ENCODE measurements around the gene ANKRD52.

ANKRD52 gene

GRCh38 chr12:56243731-56244181 is 14.4 kb downstream of the ANKRD52 start:
- H2BK5ac ChIP-seq (ENCODE audit: low read length): no peak overlapping the region
- no peak overlapping the region for H3K4me3 ChIP-seq (ENCODE audit: low read length in 2 of 2)
- H3K36me3 ChIP-seq (replicated peaks in 1 of 2; ENCODE audit: control insufficient read depth in 2 of 2, insufficient read depth in 2 of 2, low read length in 2 of 2): peaks cover 74 to 97% of the 10 kb centered on the region in 2 donors
- H3K18ac ChIP-seq (ENCODE audit: low read length): no peak overlapping the region
- H3K79me1 ChIP-seq (ENCODE audit: low read depth, low read length): peaks cover 4% of the 10 kb centered on the region
- peaks cover 5 to 7% of the 10 kb centered on the region in 2 donors for H3K9me3 ChIP-seq (replicated peaks in 1 of 2; ENCODE audit: control insufficient read depth in 2 of 2, insufficient read depth in 1 of 2, low read depth in 1 of 2, low read length in 2 of 2)
- no peak overlapping the region for H2BK120ac ChIP-seq (ENCODE audit: low read depth, low read length)
- no peak overlapping the region for H3K27ac ChIP-seq (replicated peaks; ENCODE audit: low read length)
- H4K8ac ChIP-seq (ENCODE audit: low read depth, low read length): no peak overlapping the region
- WGBS, 2 donors (ENCODE audit: extremely low coverage in 2 of 2, insufficient read length in 2 of 2, insufficient replicate concordance in 1 of 2): no CpG with 5 or more reads among the region's 3 CpGs
- no peak overlapping the region for H3K4me2 ChIP-seq (ENCODE audit: insufficient read depth, low read length, poor library complexity, severe bottlenecking)
- no peak overlapping the region for H3K23ac ChIP-seq (ENCODE audit: low read depth, low read length, poor library complexity)
- no peaks in the 10 kb centered on the region for H3K27me3 ChIP-seq (ENCODE audit: control insufficient read depth in 3 of 3, insufficient read depth in 3 of 3, low read depth in 1 of 3, low read length in 3 of 3)
- H3K14ac ChIP-seq (ENCODE audit: low read length): no peak overlapping the region
- no peak overlapping the region for H3K4ac ChIP-seq (ENCODE audit: low read length)
- H2AK5ac ChIP-seq (ENCODE audit: low read depth, low read length): no peak overlapping the region
- H3K9ac ChIP-seq (ENCODE audit: low read depth, low read length, poor library complexity): no peak overlapping the region
- H4K91ac ChIP-seq (ENCODE audit: low read depth, low read length, poor library complexity): no peak overlapping the region
- H2AFZ ChIP-seq (ENCODE audit: low read length): no peak overlapping the region
- H3K4me1 ChIP-seq (ENCODE audit: control insufficient read depth in 2 of 2, insufficient read depth in 1 of 2, low read depth in 1 of 2, low read length in 2 of 2): no peaks in the 10 kb centered on the region
- DNase-seq (ENCODE audit: low spot score): no peak
- no peak overlapping the region for H2BK12ac ChIP-seq (ENCODE audit: low read length)
- no peak overlapping the region for H2BK15ac ChIP-seq (ENCODE audit: low read length)

GRCh38 chr12:56242986-56243385 is 15.2 kb downstream of the ANKRD52 start:
- no peak overlapping the region for H3K4ac ChIP-seq (ENCODE audit: low read length)
- no peak overlapping the region for H2BK120ac ChIP-seq (ENCODE audit: low read depth, low read length)
- H2BK15ac ChIP-seq (ENCODE audit: low read length): no peak overlapping the region
- H3K9ac ChIP-seq (ENCODE audit: low read depth, low read length, poor library complexity): no peak overlapping the region
- no peak overlapping the region for H4K8ac ChIP-seq (ENCODE audit: low read depth, low read length)
- H3K14ac ChIP-seq (ENCODE audit: low read length): no peak overlapping the region
- DNase-seq (ENCODE audit: low spot score): no peak
- no peak overlapping the region for H2AFZ ChIP-seq (ENCODE audit: low read length)
- H3K18ac ChIP-seq (ENCODE audit: low read length): no peak overlapping the region
- H3K23ac ChIP-seq (ENCODE audit: low read depth, low read length, poor library complexity): no peak overlapping the region
- H3K4me2 ChIP-seq (ENCODE audit: insufficient read depth, low read length, poor library complexity, severe bottlenecking): no peak overlapping the region
- H3K79me1 ChIP-seq (ENCODE audit: low read depth, low read length): peaks cover 4% of the 10 kb centered on the region
- H4K91ac ChIP-seq (ENCODE audit: low read depth, low read length, poor library complexity): no peak overlapping the region
- no peak overlapping the region for H2BK5ac ChIP-seq (ENCODE audit: low read length)
- no peak overlapping the region for H3K4me3 ChIP-seq (ENCODE audit: low read length in 2 of 2)
- peaks cover 70 to 94% of the 10 kb centered on the region in 2 donors for H3K36me3 ChIP-seq (replicated peaks in 1 of 2; ENCODE audit: control insufficient read depth in 2 of 2, insufficient read depth in 2 of 2, low read length in 2 of 2)
- peaks cover 0 to 2% of the 10 kb centered on the region in 2 donors for H3K4me1 ChIP-seq (ENCODE audit: control insufficient read depth in 2 of 2, insufficient read depth in 1 of 2, low read depth in 1 of 2, low read length in 2 of 2)
- H2BK12ac ChIP-seq (ENCODE audit: low read length): no peak overlapping the region
- no peaks in the 10 kb centered on the region for H3K27me3 ChIP-seq (ENCODE audit: control insufficient read depth in 3 of 3, insufficient read depth in 3 of 3, low read depth in 1 of 3, low read length in 3 of 3)
- peaks cover 5 to 7% of the 10 kb centered on the region in 2 donors for H3K9me3 ChIP-seq (replicated peaks in 1 of 2; ENCODE audit: control insufficient read depth in 2 of 2, insufficient read depth in 1 of 2, low read depth in 1 of 2, low read length in 2 of 2)
- no CpG with 5 or more reads among the region's 13 CpGs for WGBS, 2 donors (ENCODE audit: extremely low coverage in 2 of 2, insufficient read length in 2 of 2, insufficient replicate concordance in 1 of 2)
- H2AK5ac ChIP-seq (ENCODE audit: low read depth, low read length): no peak overlapping the region
- no peak overlapping the region for H3K27ac ChIP-seq (replicated peaks; ENCODE audit: low read length)

- peaks cover 63 to 95% of the 10 kb centered on the region in 2 donors for H3K36me3 ChIP-seq (replicated peaks in 1 of 2; ENCODE audit: control insufficient read depth in 2 of 2, insufficient read depth in 2 of 2, low read length in 2 of 2)
These were observed 16.5 kb downstream of the ANKRD52 start for GRCh38 chr12:56241424-56242303.

DNA sequence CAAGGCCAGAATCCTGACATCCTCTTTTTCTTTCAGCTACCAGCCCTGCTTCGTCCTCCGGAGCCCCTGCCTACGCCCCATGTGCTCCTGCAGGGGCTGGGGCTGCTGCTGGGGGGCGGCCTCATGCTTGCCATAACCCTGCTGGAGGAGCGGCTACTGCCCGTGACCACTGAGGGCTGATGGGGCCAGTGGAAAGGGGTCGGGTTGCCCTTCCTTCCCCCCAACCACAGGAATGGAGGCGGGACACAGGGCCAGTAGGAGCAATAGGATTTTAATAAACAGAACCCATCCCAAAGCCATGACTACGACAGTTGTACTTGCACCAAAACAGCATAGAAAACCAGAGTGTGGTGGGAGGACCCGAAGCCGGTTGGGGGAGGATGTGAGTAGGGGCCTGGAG is 20.6 kb downstream of the ANKRD52 start:
- peaks cover 0 to 2% of the 10 kb centered on the region in 2 donors for H3K4me1 ChIP-seq (ENCODE audit: control insufficient read depth in 2 of 2, insufficient read depth in 1 of 2, low read depth in 1 of 2, low read length in 2 of 2)
- H3K4me3 ChIP-seq (ENCODE audit: low read length in 2 of 2): no peak overlapping the region
- H3K14ac ChIP-seq (ENCODE audit: low read length): no peak overlapping the region
- peak overlapping the region; percentile 39 for H2BK5ac ChIP-seq (ENCODE audit: low read length)
- H2BK12ac ChIP-seq (ENCODE audit: low read length): no peak overlapping the region
- no peak overlapping the region for H2BK120ac ChIP-seq (ENCODE audit: low read depth, low read length)
- no peaks in the 10 kb centered on the region for H3K27me3 ChIP-seq (ENCODE audit: control insufficient read depth in 3 of 3, insufficient read depth in 3 of 3, low read depth in 1 of 3, low read length in 3 of 3)
- no peak overlapping the region for H3K18ac ChIP-seq (ENCODE audit: low read length)
- H2AFZ ChIP-seq (ENCODE audit: low read length): no peak overlapping the region
- no peak overlapping the region for H3K4me2 ChIP-seq (ENCODE audit: insufficient read depth, low read length, poor library complexity, severe bottlenecking)
- no peak overlapping the region for H2BK15ac ChIP-seq (ENCODE audit: low read length)
- no peak overlapping the region for H3K9ac ChIP-seq (ENCODE audit: low read depth, low read length, poor library complexity)
- peaks cover 4% of the 10 kb centered on the region for H3K79me1 ChIP-seq (ENCODE audit: low read depth, low read length)
- no CpG with 5 or more reads among the region's 11 CpGs for WGBS, 2 donors (ENCODE audit: extremely low coverage in 2 of 2, insufficient read length in 2 of 2, insufficient replicate concordance in 1 of 2)
- H4K8ac ChIP-seq (ENCODE audit: low read depth, low read length): no peak overlapping the region
- H3K4ac ChIP-seq (ENCODE audit: low read length): no peak overlapping the region
- H3K9me3 ChIP-seq (replicated peaks in 1 of 2; ENCODE audit: control insufficient read depth in 2 of 2, insufficient read depth in 1 of 2, low read depth in 1 of 2, low read length in 2 of 2): peaks cover 5 to 7% of the 10 kb centered on the region in 2 donors
- no peak overlapping the region for H4K91ac ChIP-seq (ENCODE audit: low read depth, low read length, poor library complexity)
- H3K27ac ChIP-seq (replicated peaks; ENCODE audit: low read length): no peak overlapping the region
- H3K36me3 ChIP-seq (replicated peaks in 1 of 2; ENCODE audit: control insufficient read depth in 2 of 2, insufficient read depth in 2 of 2, low read length in 2 of 2): peaks cover 39 to 64% of the 10 kb centered on the region in 2 donors
- no peak overlapping the region for H2AK5ac ChIP-seq (ENCODE audit: low read depth, low read length)
- DNase-seq (ENCODE audit: low spot score): no peak
- no peak overlapping the region for H3K23ac ChIP-seq (ENCODE audit: low read depth, low read length, poor library complexity)

More at GRCh38 chr12:56241424-56242303, 16.5 kb downstream of the ANKRD52 start:
- Histone ChIP-seq H2BK120ac (ENCODE audit: low read depth, low read length) (no peak overlapping the region), H4K8ac (ENCODE audit: low read depth, low read length) (no peak overlapping the region), H2BK12ac (ENCODE audit: low read length) (no peak overlapping the region), H3K4me1 (ENCODE audit: control insufficient read depth in 2 of 2, insufficient read depth in 1 of 2, low read depth in 1 of 2, low read length in 2 of 2) (peaks cover 0 to 2% of the 10 kb centered on the region in 2 donors), H3K9ac (ENCODE audit: low read depth, low read length, poor library complexity) (peak overlapping the region; percentile 70), H2AK5ac (ENCODE audit: low read depth, low read length) (no peak overlapping the region), H3K79me1 (ENCODE audit: low read depth, low read length) (peaks cover 4% of the 10 kb centered on the region), H3K27me3 (ENCODE audit: control insufficient read depth in 3 of 3, insufficient read depth in 3 of 3, low read depth in 1 of 3, low read length in 3 of 3) (no peaks in the 10 kb centered on the region), H2BK5ac (ENCODE audit: low read length) (no peak overlapping the region), H3K27ac (replicated peaks; ENCODE audit: low read length) (no peak overlapping the region), H2AFZ (ENCODE audit: low read length) (no peak overlapping the region), H3K4ac (ENCODE audit: low read length) (no peak overlapping the region), H4K91ac (ENCODE audit: low read depth, low read length, poor library complexity) (no peak overlapping the region), H3K23ac (ENCODE audit: low read depth, low read length, poor library complexity) (peak overlapping the region; percentile 85), H3K4me2 (ENCODE audit: insufficient read depth, low read length, poor library complexity, severe bottlenecking) (no peak overlapping the region), H3K14ac (ENCODE audit: low read length) (peak overlapping the region; percentile 56), H2BK15ac (ENCODE audit: low read length) (no peak overlapping the region), H3K18ac (ENCODE audit: low read length) (peak overlapping the region; percentile 38), H3K4me3 (ENCODE audit: low read length in 2 of 2) (no peak overlapping the region), H3K9me3 (replicated peaks in 1 of 2; ENCODE audit: control insufficient read depth in 2 of 2, insufficient read depth in 1 of 2, low read depth in 1 of 2, low read length in 2 of 2) (peaks cover 5 to 7% of the 10 kb centered on the region in 2 donors)
- DNase-seq (ENCODE audit: low spot score): no peak
- no CpG with 5 or more reads among the region's 9 CpGs for WGBS, 2 donors (ENCODE audit: extremely low coverage in 2 of 2, insufficient read length in 2 of 2, insufficient replicate concordance in 1 of 2)

Data from neuronal stem cell (in vitro differentiated cells).